RPMI7951 (cell line): ENCODE measurements around the gene PLN. TPM values are rescaled to one million over a fixed set of nuclear protein-coding genes. Genes with fewer than 3 reads are reported as not detected.

Experiments
- DNase-seq: peaks from one replicate; pipeline ENCODE4 v3.0.0-alpha.2; 2012; ENCODE audit warnings: low read depth
- total RNA-seq: library from RNA; depleted of rRNA; stranded (reverse); fragments of >200 nt; shearing (Covaris generic); gene quantifications from 2 replicates; pipeline ENCODE4 v1.2.3, GENCODE V29; 2014; rRNA removed

PLN gene
- not detected in 2 replicates for total RNA-seq

DNA sequence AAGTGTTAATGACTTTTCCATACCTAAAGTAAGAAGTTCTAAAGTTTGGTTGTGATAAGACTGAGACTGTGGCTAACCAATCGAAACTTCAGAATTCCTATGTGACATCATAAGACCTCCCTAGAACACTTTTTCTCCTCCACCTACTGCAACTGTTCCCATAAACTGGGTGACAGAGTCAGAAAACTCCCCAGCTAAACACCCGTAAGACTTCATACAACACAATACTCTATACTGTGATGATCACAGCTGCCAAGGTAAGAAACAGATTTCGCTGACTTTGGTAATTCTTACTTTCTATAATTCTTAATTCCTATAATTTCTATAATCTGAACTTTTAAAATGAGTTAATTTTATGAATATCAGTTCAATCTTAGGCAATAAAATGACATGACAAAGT, at the start of gene PLN:
TSS of gene PLN (plus strand) at position 161 of the 400 bp plus-strand sequence. CDS start 10,626 bp downstream, outside the sequence.
- no peak for DNase-seq

GRCh38 chr6:118500130-118501015, 47.7 kb upstream of the PLN start:
- no peak for DNase-seq

DNA sequence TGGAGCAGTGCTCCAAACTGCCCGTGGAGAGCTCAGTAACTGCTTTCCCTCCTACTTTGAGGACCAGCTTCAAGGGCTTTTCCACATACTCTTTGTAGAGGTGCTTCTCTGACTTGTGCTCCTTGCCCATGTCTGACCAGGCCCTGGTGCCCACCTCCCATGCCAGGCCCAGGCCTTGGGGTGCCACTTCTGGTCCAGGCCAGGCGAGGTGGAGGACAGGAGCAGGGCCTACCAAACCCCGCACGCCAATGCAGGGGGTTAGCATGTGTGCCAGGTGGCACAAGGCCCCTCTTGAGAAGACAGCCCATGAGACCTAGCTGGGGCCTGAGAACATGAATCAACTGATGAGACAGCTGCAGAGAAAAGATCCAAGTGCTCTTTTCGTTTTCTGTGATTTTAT, 47.0 kb upstream of the PLN start:
- DNase-seq, result no peak

DNA sequence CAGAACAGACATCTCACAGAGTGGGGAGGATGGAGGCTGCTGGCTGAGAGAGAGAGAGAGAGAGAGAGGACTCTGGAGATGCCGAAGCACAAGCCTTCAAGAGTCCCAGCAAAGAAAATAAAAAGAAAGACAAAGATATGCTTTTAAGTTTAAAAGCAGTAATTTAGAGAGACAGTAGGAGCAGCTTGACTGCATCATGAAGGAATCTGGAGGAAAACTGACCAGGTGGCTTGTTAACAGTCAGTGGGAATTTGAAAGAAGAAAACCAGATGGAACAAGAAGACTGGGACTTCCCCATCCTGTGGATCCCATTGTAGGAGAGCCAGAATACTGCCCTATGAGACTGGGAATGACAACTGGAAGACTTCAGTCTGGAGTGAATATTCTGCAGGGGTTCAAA, 46.3 kb upstream of the PLN start:
- no peak for DNase-seq

- peak; percentile 8 for DNase-seq
Measured at GRCh38 chr6:118502169-118502568, 45.9 kb upstream of the PLN start.

GRCh38 chr6:118504611-118505010, 43.5 kb upstream of the PLN start:
- DNase-seq, result no peak

DNA sequence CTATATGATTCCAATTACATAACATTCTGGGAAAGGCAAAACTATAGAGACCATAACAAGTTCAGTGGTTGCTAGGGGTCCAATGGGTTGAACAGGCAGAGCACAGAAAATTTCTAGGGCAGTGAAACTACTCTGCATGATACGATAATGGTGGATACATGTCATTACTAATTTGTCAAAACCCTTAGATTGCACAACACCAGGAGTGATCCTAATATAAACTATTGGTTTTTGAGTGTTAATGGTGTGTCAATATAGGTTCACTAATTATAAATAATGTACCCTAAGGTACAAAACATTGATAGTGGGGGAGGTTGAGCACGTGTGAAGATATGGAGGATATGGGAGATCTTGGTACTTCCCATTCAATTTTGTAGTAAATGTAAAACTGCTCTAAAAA, 42.4 kb upstream of the PLN start:
- DNase-seq, result no peak

DNA sequence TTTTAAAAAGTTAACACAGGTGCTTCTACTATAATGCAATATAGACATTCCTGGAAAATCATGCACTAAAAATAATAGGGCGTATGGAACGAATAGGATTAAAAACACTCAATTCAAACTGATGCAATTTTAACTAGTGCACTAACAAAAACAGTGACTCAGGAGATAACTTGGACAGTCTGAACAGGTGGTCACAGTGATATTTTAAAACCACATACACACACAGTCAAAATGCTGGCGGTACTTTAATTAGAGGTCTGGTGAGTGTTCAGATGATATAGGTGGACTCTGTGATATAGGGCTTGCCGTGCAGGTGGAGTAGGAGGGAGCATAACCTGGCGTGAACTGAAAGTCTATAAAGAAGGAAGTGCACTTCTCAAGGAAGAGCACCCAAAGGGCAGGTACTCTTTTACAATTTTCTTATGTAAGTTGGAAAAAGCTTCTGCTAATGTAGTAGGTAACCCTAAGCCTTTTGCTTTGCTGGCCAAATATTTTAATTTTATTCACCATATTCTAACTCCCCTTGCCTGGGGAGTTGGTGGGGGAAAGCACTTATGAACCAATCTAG, 41.9 kb upstream of the PLN start:
- no peak for DNase-seq

DNA sequence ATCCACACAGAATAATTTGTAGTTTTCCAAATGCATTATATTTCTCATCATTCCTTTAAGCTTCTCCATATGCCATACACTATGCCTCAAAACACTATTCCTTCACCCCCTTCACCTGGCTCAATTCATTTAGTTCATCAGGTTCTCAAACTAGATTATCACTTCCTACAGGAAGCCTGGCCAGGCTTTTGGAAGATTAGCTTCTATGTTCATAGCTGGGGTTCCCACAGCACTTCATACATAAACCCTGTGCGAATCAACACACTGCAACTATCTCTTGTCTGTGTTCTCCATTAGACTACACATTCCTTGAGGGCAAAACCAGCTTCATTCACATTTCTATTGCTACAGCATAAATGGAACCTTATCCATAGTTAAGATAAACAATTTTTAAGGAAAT, 40.5 kb upstream of the PLN start:
- DNase-seq, result no peak

- peak; percentile 22 for DNase-seq
Measured at GRCh38 chr6:118509009-118509617, 39.0 kb upstream of the PLN start.

DNA sequence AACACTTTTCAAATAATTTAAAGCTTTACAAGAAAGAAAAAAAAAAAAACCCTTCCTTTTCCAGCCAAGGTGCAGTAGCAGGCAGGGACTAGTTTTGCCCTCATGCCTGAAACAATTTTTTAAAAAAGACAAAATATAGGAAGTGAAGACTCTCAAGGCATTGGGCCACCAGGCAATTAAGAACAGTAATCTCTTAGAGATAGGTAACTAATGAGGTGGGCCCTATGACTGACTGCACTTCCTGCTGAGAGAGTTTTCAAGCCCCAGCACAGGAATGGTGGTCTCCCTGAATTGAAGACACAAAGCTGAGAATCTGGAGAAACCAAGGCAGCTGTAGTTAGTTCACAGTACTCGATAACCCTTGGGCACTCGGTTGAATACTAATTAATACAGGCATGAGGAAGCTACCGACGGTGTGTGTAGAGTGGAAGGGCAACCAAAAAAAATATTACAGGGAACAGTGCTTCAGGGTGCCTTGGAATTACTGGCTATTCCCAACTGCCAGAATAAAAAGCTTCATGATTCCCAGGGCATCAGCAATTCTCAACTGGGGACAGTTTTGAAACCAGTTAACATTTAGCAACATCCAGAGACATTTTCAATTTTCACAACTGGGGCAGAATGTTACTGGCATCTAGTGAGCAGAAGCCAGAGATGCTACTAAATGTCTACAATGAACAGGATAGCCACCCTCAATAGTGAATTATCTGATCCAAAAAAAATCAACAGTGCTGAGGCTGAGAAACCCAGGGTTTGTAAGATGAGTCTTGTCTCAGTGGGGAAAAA, 36.0 kb upstream of the PLN start:
- DNase-seq, result no peak

DNA sequence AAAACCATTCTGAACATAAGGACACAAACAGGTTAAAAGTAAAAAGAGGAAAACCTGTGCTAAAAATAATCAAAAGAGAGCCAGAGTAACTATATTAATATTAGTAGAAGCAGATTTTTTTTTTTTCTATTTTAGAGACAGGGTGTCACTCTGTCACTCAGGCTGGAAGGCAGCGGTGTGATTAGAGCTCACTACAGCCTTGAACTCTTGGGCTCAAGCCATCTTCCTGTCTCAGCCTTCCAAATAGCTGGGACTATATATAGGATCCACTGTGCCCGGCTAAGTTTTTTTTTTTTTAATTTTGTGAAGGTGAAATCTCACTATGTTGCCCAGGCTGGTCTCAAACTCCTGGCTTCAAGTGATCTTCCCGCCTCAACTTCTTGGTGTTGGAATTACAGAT, 33.4 kb upstream of the PLN start:
- no peak for DNase-seq

DNA sequence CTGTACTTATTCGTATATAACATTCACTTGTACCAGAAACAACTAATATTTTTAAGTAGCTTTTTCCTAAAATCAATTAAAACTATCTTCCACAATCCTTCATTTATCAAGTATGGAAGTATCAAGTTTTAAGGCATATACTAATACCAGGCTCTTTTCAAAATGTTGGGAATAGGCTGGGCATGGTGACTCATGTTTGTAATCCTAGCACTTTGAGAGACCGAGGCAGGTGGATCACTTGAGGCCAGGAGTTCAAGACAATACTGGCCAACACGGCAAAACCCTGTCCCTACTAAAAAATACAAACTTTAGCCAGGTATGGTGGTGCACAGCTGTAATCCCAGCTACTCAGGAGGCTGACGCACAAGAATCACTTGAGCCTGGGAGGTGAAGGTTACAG, 25.7 kb upstream of the PLN start:
- DNase-seq, result no peak

GRCh38 chr6:118523216-118523615, 24.9 kb upstream of the PLN start:
- no peak for DNase-seq

DNA sequence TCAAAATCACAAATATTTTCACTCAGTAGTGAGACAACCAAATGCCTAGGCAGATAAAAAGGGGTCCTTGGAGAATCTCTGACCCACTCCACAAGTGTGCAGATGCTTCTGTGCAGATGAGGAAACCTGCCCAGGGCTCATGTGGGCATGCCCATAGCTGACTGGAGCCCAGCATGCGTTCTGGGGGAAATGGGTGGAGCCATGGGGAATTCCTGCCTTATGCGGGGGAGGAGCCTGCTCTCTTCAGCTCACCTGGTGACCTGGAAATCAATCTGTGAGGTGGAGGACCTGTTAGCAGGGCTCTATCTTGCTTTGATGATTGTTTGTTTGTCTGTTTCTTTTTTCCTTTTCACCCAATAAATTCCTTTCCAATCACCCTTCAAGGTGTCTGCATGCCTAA, 23.4 kb upstream of the PLN start:
- DNase-seq, result no peak

DNA sequence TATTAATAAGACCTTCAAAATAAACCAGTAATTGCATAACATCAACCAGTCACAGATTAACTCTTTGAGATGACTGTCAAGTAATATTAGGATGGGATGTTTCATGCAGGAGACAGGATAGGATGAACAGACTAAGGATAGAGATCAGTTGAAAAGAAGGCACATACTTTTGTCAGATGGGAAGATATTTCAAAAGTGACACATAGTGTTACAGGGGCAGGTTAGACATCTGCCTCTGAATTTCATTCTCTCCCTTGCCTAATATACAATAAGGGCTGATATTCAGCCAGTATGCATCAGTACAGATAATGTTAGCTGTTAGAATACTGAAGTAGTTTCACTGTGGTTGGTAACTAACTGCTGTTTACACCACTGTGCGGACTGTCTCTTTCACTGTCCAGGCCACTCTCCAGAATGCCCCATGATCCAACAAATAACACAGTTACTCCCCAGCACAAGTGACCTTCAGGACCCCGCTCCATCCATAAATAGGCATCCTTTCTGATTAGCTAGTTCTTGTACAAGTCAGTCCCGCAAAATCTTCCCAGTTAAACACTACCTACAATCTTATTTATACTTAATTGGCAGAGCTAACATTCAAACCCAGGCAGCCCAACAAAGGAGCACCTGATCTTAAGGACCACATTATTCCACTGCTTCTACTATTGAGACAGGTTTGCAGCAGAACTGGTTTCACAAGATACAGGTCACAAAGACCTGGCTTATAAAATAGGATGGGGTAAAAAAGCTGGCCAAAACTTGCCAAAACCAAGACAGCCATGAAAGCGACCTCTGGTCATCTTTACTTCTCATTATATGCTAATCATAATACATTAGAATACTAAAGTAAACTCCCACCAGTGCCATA, 21.9 kb upstream of the PLN start:
- no peak for DNase-seq

DNA sequence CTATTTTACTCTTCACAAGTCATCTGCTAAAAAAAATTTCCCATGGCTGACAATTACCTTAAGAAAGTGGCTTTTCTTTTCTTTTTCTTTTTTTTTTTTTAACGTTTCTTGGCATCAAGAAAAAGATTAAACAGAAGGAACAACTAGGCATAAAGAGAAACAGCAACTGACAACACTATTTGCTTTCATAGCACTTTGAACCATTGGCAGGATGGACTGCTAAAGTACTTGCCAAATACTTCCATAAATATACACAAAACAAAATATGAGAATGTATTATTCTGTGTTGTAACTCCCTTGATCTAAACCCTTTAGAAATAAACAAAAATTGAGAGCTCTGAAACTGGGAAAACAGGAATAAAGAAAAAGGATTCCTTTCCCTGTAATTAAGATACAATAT, 20.0 kb upstream of the PLN start:
- no peak for DNase-seq

GRCh38 chr6:118529756-118530155, 18.3 kb upstream of the PLN start:
- DNase-seq, result no peak

GRCh38 chr6:118530942-118531341, 17.2 kb upstream of the PLN start:
- no peak for DNase-seq

DNA sequence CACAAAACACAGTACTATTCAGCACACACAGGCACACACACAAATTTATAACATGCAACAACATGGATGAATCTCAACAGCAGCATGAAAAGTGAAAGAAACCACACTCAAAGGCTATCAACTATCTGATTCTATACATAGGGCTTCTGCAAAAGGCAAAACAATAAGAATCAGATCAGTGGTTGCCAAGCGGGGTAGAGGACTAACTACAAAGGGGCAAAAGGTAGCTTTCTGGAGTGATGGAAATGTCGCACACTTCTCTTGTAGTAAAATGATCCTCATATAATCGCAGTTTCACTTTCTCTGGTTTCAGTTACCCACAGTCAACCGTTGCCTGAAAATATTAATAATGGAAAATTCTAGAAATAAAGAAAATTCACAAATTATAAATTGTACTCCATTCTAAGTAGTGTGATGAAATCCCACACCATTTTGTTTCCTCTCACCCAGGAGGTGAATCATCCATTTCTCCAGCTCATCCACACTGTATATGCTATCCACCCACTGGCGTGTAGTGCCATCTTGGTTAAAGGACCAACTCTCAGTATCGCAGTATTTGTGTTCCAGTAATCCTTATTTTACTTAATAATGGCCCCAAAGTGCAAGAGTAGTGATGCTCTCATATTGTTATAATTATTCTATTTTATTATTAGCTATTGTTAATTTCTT, 12.8 kb upstream of the PLN start:
- DNase-seq, result no peak

- no peak for DNase-seq
Measured at GRCh38 chr6:118536478-118536877, 11.6 kb upstream of the PLN start.
